Body of pancreas (tissue), 4 donors: ENCODE data around the gene TTYH1. TPM values are rescaled to one million over a fixed set of nuclear protein-coding genes. Genes with fewer than 3 reads are reported as not detected.

Source experiments
- ATAC-seq: fragments of 150-250 bp; one replicate; pipeline ENCODE4 v1.9.1; 2016
- DNase-seq, 4 donors: peaks; one replicate each; pipeline ENCODE4 v3.0.0-alpha.2; 2019
- H3K27ac ChIP-seq, 4 donors: fragments of 200-600 bp; sonication (generic); 1 replicate in 3 of 4; 2 replicates in 1 of 4; pipeline versions ENCODE4 v1.5.1 to v1.6.1; 2016 to 2019; ENCODE audit warnings: mild to moderate bottlenecking in 1 of 4, mixed read lengths in 1 of 4, moderate library complexity in 1 of 4
- H3K27me3 ChIP-seq, 2 donors: fragments of 200-600 bp; sonication (generic); one replicate each; pipeline ENCODE4 v1.6.0; 2016; ENCODE audit warnings: mild to moderate bottlenecking in 1 of 2
- H3K36me3 ChIP-seq, 2 donors: fragments of 200-600 bp; sonication (generic); replicated peaks in 1 of 2; 2 replicates each; pipeline ENCODE4 v1.5.1; 2016; ENCODE audit warnings: low read depth in 2 of 2; ENCODE audit not compliant: insufficient read depth in 1 of 2
- H3K4me1 ChIP-seq: fragments of 200-600 bp; sonication (generic); one replicate; pipeline ENCODE4 v1.6.0; 2016
- H3K4me3 ChIP-seq, 2 donors: fragments of 200-600 bp; sonication (generic); 1 replicate in 1 of 2; 2 replicates in 1 of 2; pipeline ENCODE4 v1.5.1; 2016 to 2019
- H3K9me3 ChIP-seq, 3 donors: fragments of 200-600 bp; sonication (generic); 1 replicate in 2 of 3; 2 replicates in 1 of 3; pipeline ENCODE4 v1.5.1; 2016
- POLR2A ChIP-seq, 3 donors: fragments of 450-650 bp; IDR thresholded peaks; one replicate each; pipeline ENCODE4 v1.6.1; 2016; ENCODE audit warnings: antibody characterized with exemption in 3 of 3, mild to moderate bottlenecking in 2 of 3
- WGBS, 2 donors: methylation state at CpG; one replicate each; pipeline ENCODE4 v1.1.5; 2017; 5-methylcytosine and 5-hydroxymethylcytosine counted together
- intact Hi-C: fragments of 100-400 bp; cut with DNase I; formaldehyde crosslinking; loops from one replicate; pipeline ENCODE4 v1.15.1; 2023
- total RNA-seq, 2 donors: library from RNA; depleted of rRNA; stranded (reverse); fragments of >200 nt; gene quantifications; one replicate each; pipeline ENCODE4 v1.1.0, GENCODE V29; 2016
- TF ChIP-seq, protein P1 (sequence below), 7 experiments: fragments of 450-650 bp in 4 of 7; fragments of 200-600 bp in 3 of 7; sonication (generic) in 3 of 7; IDR thresholded peaks; one replicate each; pipeline ENCODE4 v1.5.1; 2016 to 2019; ENCODE audit warnings: antibody characterized with exemption in 7 of 7

Gene TTYH1
- total RNA-seq, 2 donors from 2014 or later = 20.5 to 88.7 TPM

DNA sequence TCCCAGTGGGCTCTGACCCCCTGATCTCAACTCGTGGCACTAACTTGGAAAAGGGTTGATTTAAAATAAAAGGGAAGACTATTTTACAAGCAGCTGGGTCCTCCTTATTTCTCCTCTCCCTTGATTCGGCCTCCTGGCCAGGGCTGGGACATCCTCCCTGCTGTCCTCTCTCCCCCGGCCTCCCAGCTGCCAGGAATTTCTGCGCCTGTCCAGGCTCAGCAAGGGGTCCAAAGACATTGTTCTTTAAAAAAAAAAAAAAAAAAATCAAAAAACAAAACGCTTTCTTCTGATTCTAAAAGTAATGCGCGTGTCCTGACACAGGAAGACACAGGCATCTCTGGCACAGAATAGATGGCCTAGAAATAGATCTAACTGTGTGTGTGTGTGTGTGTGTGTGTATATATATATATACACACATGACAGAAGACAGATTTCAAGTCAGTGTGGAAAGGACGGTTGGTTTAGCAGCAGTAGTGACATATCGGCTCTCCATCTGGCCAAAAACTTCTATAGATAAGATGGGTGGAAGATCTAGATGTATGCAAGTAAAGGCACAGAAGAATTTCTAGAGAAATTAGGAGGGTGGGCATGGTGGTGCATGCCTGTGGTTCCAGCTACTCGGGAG, 21.5 kb downstream of the TTYH1 start:
- ATAC-seq = no peak
- no peak overlapping the region for H3K4me3 ChIP-seq
- intact Hi-C loops = no loop called here
- WGBS, 2 donors = 75 to 79% methylated on average over 10 of the region's 10 CpGs
- H3K27me3 ChIP-seq = no peaks in the 10 kb centered on the region
- TF ChIP-seq, protein P1, sequence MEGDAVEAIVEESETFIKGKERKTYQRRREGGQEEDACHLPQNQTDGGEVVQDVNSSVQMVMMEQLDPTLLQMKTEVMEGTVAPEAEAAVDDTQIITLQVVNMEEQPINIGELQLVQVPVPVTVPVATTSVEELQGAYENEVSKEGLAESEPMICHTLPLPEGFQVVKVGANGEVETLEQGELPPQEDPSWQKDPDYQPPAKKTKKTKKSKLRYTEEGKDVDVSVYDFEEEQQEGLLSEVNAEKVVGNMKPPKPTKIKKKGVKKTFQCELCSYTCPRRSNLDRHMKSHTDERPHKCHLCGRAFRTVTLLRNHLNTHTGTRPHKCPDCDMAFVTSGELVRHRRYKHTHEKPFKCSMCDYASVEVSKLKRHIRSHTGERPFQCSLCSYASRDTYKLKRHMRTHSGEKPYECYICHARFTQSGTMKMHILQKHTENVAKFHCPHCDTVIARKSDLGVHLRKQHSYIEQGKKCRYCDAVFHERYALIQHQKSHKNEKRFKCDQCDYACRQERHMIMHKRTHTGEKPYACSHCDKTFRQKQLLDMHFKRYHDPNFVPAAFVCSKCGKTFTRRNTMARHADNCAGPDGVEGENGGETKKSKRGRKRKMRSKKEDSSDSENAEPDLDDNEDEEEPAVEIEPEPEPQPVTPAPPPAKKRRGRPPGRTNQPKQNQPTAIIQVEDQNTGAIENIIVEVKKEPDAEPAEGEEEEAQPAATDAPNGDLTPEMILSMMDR (IDR thresholded peaks at IDR 0.05) = no peak
- no peak for DNase-seq
- H3K27ac ChIP-seq = peak overlapping the region in 2 of 4 donors; percentile 15 to 29
- H3K36me3 ChIP-seq = no peaks in the 10 kb centered on the region
- no peaks in the 10 kb centered on the region for H3K9me3 ChIP-seq
- H3K4me1 ChIP-seq = peaks cover 64% of the 10 kb centered on the region

DNA sequence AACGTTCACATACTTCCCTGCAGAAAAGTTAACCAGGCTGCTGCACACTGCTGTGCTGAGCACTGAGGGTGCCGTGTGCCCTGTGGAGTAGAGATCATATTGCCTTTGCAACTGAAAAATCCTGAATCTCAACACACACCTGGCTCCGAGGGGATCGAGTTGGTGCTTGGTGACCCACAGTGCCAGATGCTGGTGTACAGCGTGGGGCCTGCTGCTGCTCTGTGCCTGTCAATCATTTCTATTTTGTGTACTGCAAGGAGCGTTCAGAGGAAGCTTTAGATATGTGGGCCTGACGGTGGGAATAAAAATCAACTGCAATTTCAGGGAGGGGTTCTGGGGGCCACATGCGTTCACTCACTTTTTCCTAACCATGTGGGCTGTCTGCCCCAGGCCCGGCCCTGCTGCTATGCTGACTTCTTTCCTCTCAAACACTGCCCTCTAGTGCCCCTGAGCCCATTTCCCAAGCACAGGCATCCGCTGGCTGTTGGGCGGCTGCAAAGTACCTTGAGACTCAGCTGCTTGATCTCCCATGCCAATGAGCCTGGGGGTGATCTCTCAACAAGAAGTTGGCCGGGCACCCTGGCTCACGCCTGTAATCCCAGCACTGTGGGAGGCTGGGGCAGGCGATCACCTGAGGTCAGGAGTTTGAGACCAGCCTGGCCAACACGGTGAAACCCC, 24.0 kb downstream of the TTYH1 start:
- WGBS, 2 donors = 22% methylated on average over 14 to 15 of the region's 15 CpGs
- no peaks in the 10 kb centered on the region for H3K27me3 ChIP-seq
- peak; percentile 94 for ATAC-seq
- peaks cover 48% of the 10 kb centered on the region for H3K4me1 ChIP-seq
- no peak overlapping the region for H3K4me3 ChIP-seq
- H3K27ac ChIP-seq = peak overlapping the region; percentile 48 to 74 (median 60)
- peak; percentile 95 to 99 (median 96) for DNase-seq
- no peaks in the 10 kb centered on the region for H3K9me3 ChIP-seq
- TF ChIP-seq, protein P1 (IDR thresholded peaks at IDR 0.05) = peak; percentile 43 to 88 (median 84)
- peak in 1 of 3 donors; percentile 17 for TF ChIP-seq POLR2A (IDR thresholded peaks at IDR 0.05)
- intact Hi-C loops = no loop called here
- H3K36me3 ChIP-seq = no peaks in the 10 kb centered on the region

DNA sequence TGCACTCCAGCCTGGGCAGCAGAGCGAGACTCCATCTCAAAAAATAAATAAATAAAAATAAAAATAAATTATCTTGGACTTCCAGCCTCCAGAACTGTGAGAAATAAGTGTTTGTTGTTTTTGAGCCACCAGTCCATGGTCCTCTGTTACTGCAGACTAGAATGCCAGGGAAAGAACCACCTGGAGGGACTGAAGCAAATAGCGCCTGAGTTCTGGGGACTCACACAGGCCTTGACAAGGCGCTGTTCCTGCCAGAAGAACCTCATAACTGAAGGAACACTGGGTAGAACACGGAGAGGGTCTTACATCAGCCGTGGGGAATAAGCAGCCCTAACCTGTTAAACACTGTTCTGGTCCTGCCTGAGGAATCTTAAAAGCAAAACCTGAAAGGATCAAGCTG, 25.4 kb downstream of the TTYH1 start:
- ATAC-seq (no peak), DNase-seq (peak in 3 of 4 donors; percentile 56 to 64 (median 64))
- 28 to 41% methylated on average over 5 of the region's 5 CpGs for WGBS, 2 donors
- Histone ChIP-seq H3K9me3 (no peaks in the 10 kb centered on the region), H3K27me3 (no peaks in the 10 kb centered on the region), H3K36me3 (no peaks in the 10 kb centered on the region), H3K4me3 (no peak overlapping the region), H3K27ac (peak overlapping the region; percentile 26 to 74 (median 55)), H3K4me1 (peaks cover 48% of the 10 kb centered on the region)
- intact Hi-C loops = no loop called here
- TF ChIP-seq, protein P1 (IDR thresholded peaks at IDR 0.05) = peak in 1 of 7 experiments; percentile 10
- no peak for TF ChIP-seq POLR2A (IDR thresholded peaks at IDR 0.05)

GRCh38 chr19:54444737-54445136, 29.5 kb downstream of the TTYH1 start:
- ATAC-seq = no peak
- intact Hi-C loops = no loop called here
- H3K27ac ChIP-seq = peak overlapping the region in 3 of 4 donors; percentile 60 to 94 (median 62)

More at GRCh38 chr19:54444737-54445136, 29.5 kb downstream of the TTYH1 start:
- Histone ChIP-seq H3K4me1 (peaks cover 42% of the 10 kb centered on the region), H3K4me3 (no peak overlapping the region), H3K27me3 (no peaks in the 10 kb centered on the region), H3K36me3 (no peaks in the 10 kb centered on the region), H3K9me3 (no peaks in the 10 kb centered on the region)
- DNase-seq = peak in 3 of 4 donors; percentile 60 to 68 (median 62)
- WGBS, 2 donors = 53 to 54% methylated on average over 6 to 7 of the region's 7 CpGs
- TF ChIP-seq, protein P1 (IDR thresholded peaks at IDR 0.05) = no peak
- TF ChIP-seq POLR2A (IDR thresholded peaks at IDR 0.05) = no peak
